ENCODE results near the gene ADGRB3. TPM values are rescaled to one million over a fixed set of nuclear protein-coding genes. Genes with fewer than 3 reads are reported as not detected.

ADGRB3 gene
- total and polyA plus RNA-seq, 10 of the 15 experiments (the other 5 are each of a cell fraction or from before 2014, with no cell fraction given) = 0.03 to 0.06 TPM; not detected in 8

DNA sequence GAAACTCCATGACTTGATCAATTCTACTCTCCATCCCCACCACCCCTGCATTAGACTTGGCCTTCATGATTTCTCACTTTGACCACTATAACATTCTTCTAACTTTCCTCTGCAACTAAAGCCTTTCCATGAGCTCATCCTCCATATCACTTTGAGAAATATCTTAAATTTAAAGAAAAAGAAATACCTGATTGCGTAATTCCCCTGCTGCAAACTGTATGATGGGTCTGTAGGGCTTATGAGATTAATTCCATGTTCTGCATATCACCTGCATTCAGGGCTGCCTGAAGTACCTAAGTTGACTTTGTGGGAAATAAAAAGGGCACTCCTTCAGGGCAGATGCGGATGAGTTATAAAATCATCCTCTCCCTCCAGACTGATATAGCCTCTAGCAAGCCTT lies 611.9 kb downstream of the ADGRB3 start (continued):
- TF ChIP-seq BCL3 (IDR thresholded peaks at IDR 0.05; ENCODE audit: borderline replicate concordance, insufficient read depth, low read depth, low read length, poor library complexity, severe bottlenecking) (no peak), IKZF1 (conservative IDR thresholded peaks at IDR 0.05) (no peak), EED (IDR thresholded peaks at IDR 0.05; ENCODE audit: low read depth) (no peak), HCFC1 (IDR thresholded peaks at IDR 0.05; ENCODE audit: low read length) (no peak), E2F4 (IDR thresholded peaks at IDR 0.05; ENCODE audit: low read depth, low read length) (no peak), ZZZ3 (IDR thresholded peaks at IDR 0.05; ENCODE audit: control insufficient read depth, insufficient read length, low read depth) (no peak), YBX1 (IDR thresholded peaks at IDR 0.05) (no peak), LARP7 (IDR thresholded peaks at IDR 0.05) (no peak)
- TF ChIP-seq, protein P1, sequence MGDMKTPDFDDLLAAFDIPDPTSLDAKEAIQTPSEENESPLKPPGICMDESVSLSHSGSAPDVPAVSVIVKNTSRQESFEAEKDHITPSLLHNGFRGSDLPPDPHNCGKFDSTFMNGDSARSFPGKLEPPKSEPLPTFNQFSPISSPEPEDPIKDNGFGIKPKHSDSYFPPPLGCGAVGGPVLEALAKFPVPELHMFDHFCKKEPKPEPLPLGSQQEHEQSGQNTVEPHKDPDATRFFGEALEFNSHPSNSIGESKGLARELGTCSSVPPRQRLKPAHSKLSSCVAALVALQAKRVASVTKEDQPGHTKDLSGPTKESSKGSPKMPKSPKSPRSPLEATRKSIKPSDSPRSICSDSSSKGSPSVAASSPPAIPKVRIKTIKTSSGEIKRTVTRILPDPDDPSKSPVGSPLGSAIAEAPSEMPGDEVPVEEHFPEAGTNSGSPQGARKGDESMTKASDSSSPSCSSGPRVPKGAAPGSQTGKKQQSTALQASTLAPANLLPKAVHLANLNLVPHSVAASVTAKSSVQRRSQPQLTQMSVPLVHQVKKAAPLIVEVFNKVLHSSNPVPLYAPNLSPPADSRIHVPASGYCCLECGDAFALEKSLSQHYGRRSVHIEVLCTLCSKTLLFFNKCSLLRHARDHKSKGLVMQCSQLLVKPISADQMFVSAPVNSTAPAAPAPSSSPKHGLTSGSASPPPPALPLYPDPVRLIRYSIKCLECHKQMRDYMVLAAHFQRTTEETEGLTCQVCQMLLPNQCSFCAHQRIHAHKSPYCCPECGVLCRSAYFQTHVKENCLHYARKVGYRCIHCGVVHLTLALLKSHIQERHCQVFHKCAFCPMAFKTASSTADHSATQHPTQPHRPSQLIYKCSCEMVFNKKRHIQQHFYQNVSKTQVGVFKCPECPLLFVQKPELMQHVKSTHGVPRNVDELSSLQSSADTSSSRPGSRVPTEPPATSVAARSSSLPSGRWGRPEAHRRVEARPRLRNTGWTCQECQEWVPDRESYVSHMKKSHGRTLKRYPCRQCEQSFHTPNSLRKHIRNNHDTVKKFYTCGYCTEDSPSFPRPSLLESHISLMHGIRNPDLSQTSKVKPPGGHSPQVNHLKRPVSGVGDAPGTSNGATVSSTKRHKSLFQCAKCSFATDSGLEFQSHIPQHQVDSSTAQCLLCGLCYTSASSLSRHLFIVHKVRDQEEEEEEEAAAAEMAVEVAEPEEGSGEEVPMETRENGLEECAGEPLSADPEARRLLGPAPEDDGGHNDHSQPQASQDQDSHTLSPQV (IDR thresholded peaks at IDR 0.05) = no peak
- TF ChIP-seq, protein P2, sequence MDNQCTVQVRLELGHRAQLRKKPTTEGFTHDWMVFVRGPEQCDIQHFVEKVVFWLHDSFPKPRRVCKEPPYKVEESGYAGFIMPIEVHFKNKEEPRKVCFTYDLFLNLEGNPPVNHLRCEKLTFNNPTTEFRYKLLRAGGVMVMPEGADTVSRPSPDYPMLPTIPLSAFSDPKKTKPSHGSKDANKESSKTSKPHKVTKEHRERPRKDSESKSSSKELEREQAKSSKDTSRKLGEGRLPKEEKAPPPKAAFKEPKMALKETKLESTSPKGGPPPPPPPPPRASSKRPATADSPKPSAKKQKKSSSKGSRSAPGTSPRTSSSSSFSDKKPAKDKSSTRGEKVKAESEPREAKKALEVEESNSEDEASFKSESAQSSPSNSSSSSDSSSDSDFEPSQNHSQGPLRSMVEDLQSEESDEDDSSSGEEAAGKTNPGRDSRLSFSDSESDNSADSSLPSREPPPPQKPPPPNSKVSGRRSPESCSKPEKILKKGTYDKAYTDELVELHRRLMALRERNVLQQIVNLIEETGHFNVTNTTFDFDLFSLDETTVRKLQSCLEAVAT (IDR thresholded peaks at IDR 0.05) = no peak
- TF ChIP-seq, protein P3, sequence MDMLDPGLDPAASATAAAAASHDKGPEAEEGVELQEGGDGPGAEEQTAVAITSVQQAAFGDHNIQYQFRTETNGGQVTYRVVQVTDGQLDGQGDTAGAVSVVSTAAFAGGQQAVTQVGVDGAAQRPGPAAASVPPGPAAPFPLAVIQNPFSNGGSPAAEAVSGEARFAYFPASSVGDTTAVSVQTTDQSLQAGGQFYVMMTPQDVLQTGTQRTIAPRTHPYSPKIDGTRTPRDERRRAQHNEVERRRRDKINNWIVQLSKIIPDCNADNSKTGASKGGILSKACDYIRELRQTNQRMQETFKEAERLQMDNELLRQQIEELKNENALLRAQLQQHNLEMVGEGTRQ (IDR thresholded peaks at IDR 0.05; ENCODE audit: borderline replicate concordance, low read depth, low read length) = no peak
